Activated naive CD4-positive, alpha-beta T cell treated with anti-CD3 and anti-CD28 coated beads, Interleukin-2, amount 10 ng/mL, durations not matched to agents 7 days and 5 days (primary cell): Measurements from ENCODE around the gene DHRS4.
"Not testable (repeated sequence)": the region's sequence is repeated elsewhere in the genome, so short reads cannot be mapped to it uniquely, and the experiment has no call there.

Experiments used
- CTCF ChIA-PET: fragments of 350-600 bp; sonication (Branson Sonifier 250); formaldehyde crosslinking; loops from one replicate; lab custom pipeline; 2021; ENCODE audit warnings: antibody characterized with exemption; lab: Charles Lee
- DNase-seq: peaks from one replicate; pipeline ENCODE4 v3.0.0-alpha.2; 2020
- H3K27ac Mint-ChIP-seq: one replicate; pipeline ENCODE4 v1.8.0; 2021; ENCODE audit warnings: mild to moderate bottlenecking, moderate library complexity, mixed read lengths
- H3K27me3 Mint-ChIP-seq: one replicate; pipeline ENCODE4 v1.8.0; 2021; ENCODE audit warnings: mild to moderate bottlenecking, mixed read lengths
- H3K36me3 Mint-ChIP-seq: one replicate; pipeline ENCODE4 v1.8.0; 2021; ENCODE audit warnings: mixed read lengths
- H3K4me1 Mint-ChIP-seq: one replicate; pipeline ENCODE4 v1.8.0; 2021; ENCODE audit warnings: mixed read lengths
- H3K4me3 Mint-ChIP-seq: one replicate; pipeline ENCODE4 v1.8.0; 2021; ENCODE audit warnings: mild to moderate bottlenecking, moderate library complexity, mixed read lengths
- H3K9me3 Mint-ChIP-seq: one replicate; pipeline ENCODE4 v1.8.0; 2021; ENCODE audit warnings: mixed read lengths

DHRS4 gene

GRCh38 chr14:23932639-23933038 is 20.9 kb upstream of the DHRS4 start:
- Mint-ChIP-seq H3K27me3 (peaks cover 30% of the 10 kb centered on the region), H3K9me3 (no peaks in the 10 kb centered on the region), H3K27ac (no peak overlapping the region), H3K36me3 (no peaks in the 10 kb centered on the region), H3K4me3 (no peak overlapping the region), H3K4me1 (no peaks in the 10 kb centered on the region)
- no peak for DNase-seq
- CTCF ChIA-PET: interaction anchor here (0.7 to 2.7 kb wide), 4 partner anchors 301 to 679 kb away, joined by 3 to 11 read pairs (median 4); no protein-coding TSS in a partner anchor

DNA sequence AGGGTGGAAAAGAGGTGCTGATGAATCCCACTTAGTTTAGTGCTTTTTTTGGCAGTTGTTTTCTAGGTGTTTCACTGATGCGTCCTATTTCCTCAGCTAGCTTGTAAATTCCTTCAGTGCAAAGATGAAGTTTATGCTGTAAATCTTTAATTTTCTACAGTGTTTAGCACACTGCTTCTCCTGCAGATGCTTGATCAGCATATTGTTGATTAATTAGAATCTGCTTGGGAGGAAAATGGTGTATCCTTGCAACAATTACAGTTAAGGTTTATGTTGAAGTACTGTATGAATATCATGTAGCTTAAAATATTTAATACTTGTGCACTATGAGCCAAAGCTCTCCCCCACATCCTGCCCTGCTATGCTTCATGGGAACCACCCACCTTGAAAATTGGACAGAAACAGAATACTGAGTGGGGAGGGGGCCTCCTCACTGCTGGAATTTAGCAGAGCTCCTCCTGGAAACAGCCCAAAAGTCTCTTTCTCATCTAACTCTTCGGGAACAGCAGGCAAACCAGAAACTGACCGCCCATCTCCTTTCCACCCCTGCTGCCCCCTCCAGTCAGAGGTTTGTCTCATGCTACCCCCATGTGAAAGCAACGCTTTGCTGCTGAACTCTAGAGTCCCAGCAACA is 20.3 kb upstream of the DHRS4 start:
- no peak for DNase-seq
- Mint-ChIP-seq H3K27me3 (peaks cover 30% of the 10 kb centered on the region), H3K4me1 (no peaks in the 10 kb centered on the region), H3K9me3 (no peaks in the 10 kb centered on the region), H3K4me3 (no peak overlapping the region), H3K36me3 (no peaks in the 10 kb centered on the region), H3K27ac (no peak overlapping the region)
- CTCF ChIA-PET: interaction anchor here (0.9 to 2.7 kb wide), 4 partner anchors 9 to 344 kb away, joined by 3 to 11 read pairs (median 4); no protein-coding TSS in a partner anchor

DNA sequence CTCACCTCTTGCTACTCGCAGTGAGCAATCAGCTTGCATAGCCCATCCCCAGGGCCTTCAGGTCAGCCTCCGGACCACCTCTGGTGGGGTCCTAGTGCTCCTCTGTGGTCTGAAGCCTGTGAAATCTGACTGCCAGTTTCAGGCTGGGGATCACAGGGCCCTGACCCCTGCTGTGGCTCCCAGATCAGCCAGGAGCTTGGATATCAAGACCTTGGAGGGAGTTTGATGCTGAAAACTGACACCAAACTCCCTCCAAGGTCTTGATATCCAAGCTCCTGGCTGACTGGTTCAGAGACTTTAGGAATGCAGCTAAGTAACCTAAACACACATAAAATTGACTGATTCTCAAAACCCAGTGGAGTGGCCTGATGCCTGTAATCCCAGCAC is 19.8 kb upstream of the DHRS4 start:
- no peak overlapping the region for H3K27ac Mint-ChIP-seq
- no peaks in the 10 kb centered on the region for H3K36me3 Mint-ChIP-seq
- H3K4me3 Mint-ChIP-seq: no peak overlapping the region
- no peak for DNase-seq
- no peaks in the 10 kb centered on the region for H3K9me3 Mint-ChIP-seq
- peaks cover 30% of the 10 kb centered on the region for H3K27me3 Mint-ChIP-seq
- no peaks in the 10 kb centered on the region for H3K4me1 Mint-ChIP-seq
- CTCF ChIA-PET: interaction anchor here (1.2 to 2.7 kb wide), 3 partner anchors 9 to 345 kb away, joined by 4 to 11 read pairs (median 4); no protein-coding TSS in a partner anchor

DNA sequence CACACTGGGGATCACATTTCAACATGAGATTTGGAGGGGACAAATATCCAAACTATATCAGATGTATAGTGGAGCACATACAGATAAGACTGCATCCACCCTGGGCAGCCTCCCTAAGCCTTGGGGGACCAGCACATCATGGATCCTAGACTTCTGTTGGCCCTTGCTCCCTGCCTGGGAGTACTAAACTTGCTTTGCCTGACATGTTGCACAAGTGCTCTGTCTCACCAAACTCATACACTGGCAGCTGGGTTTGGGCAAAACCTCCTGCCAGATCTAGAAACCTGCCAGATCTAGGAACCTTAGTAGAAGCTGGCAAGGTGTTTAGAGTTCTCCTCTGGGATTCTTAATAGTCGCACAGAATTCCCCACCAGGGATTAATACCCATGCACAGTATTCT is 18.4 kb upstream of the DHRS4 start:
- CTCF ChIA-PET: no interaction called here
- Mint-ChIP-seq H3K27ac (no peak overlapping the region), H3K4me1 (no peaks in the 10 kb centered on the region), H3K36me3 (no peaks in the 10 kb centered on the region), H3K4me3 (no peak overlapping the region), H3K9me3 (no peaks in the 10 kb centered on the region), H3K27me3 (peaks cover 25% of the 10 kb centered on the region)
- no peak for DNase-seq

- Mint-ChIP-seq H3K9me3 (no peaks in the 10 kb centered on the region), H3K36me3 (no peaks in the 10 kb centered on the region), H3K4me1 (no peaks in the 10 kb centered on the region), H3K4me3 (no peak overlapping the region), H3K27ac (no peak overlapping the region), H3K27me3 (peaks cover 18% of the 10 kb centered on the region)
- CTCF ChIA-PET: no interaction called here
- no peak for DNase-seq
Measured at GRCh38 chr14:23936084-23936829, 17.3 kb upstream of the DHRS4 start.

DNA sequence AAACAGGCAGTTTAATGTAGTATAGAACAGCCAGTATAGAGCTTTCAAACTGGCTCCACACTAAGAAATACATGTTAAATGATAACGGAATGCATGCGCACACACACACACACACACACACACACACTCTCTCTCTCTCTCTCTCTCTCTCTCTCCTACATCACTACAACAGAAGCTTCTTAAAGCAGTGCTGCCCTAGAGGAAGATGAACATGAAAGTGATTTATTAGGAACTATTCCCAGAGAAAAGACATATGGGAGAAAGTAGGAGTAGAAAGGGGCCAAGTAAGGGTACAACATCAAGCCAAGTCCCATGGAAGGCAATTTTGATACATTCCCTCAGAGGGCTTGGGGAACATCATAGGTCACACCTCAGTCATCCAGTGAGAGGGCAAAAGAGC is 16.4 kb upstream of the DHRS4 start:
- Mint-ChIP-seq H3K27me3 (peaks cover 15% of the 10 kb centered on the region), H3K4me3 (no peak overlapping the region), H3K36me3 (no peaks in the 10 kb centered on the region), H3K27ac (no peak overlapping the region), H3K9me3 (no peaks in the 10 kb centered on the region), H3K4me1 (no peaks in the 10 kb centered on the region)
- CTCF ChIA-PET: interaction anchor here (0.8 kb wide), 1 partner anchor 13 kb away, joined by 4 read pairs; no protein-coding TSS in a partner anchor
- no peak for DNase-seq

DNA sequence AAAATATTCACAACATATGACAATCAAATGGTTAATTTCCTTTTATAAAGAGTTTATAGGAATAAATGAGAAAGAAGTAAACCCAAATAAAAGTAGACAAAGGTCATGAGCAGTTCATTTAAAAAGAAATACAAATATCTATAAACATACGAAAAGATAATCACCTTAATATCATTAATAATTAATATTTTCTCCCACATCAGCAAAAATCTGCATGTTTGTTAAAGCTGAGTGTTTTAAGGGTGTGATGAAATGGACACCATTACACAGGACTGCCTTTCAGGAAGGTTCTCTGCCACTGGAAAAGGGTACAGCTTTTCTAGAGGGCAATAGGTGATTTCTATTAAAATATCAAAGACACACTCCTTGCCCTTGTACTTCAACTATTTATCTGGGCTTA is 14.7 kb upstream of the DHRS4 start:
- CTCF ChIA-PET: no interaction called here

DNA sequence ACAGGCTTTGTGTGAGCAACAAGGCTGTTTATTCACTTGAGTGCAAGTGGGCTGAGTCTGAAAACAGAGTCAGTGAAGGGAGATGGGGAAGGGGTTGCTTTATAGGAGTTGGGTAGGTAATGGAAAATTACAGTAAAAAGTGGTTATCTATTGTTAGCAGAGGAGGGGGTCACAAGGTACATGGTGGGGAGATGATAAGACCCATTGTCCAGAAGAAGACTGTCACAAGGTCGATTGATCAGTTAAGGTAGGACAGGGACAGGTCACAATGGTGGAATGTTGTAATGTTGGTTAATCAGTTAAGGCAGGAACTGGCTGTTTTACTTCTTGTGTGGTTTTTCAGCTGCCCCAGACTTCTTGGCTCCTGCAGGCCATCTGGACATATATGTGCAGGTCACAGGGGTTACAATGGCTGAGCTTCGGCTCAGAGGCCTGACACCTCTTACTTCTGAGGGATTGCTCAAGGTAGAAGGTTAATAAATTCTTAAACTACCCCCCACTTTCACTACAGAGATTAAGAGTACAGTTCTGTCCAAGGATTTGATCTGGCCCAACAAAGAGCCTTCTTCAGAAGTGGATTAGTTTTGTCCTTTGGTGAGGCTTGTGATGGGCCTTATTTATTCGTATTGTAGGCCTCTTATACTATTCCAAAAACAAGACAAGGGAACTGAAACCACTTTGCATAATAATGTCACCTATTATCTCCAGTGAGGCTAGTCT is 13.8 kb upstream of the DHRS4 start:
- H3K9me3 Mint-ChIP-seq: no peaks in the 10 kb centered on the region
- H3K36me3 Mint-ChIP-seq: no peaks in the 10 kb centered on the region
- no peak for DNase-seq
- H3K27ac Mint-ChIP-seq: no peak overlapping the region
- H3K27me3 Mint-ChIP-seq: peaks cover 9% of the 10 kb centered on the region
- H3K4me1 Mint-ChIP-seq: no peaks in the 10 kb centered on the region
- H3K4me3 Mint-ChIP-seq: no peak overlapping the region
- CTCF ChIA-PET: no interaction called here

More for the DNA sequence above, 14.7 kb upstream of the DHRS4 start:
- H3K4me3 Mint-ChIP-seq: no peak overlapping the region
- H3K9me3 Mint-ChIP-seq: no peaks in the 10 kb centered on the region
- H3K27me3 Mint-ChIP-seq: peaks cover 11% of the 10 kb centered on the region
- H3K4me1 Mint-ChIP-seq: no peaks in the 10 kb centered on the region
- no peak overlapping the region for H3K27ac Mint-ChIP-seq
- H3K36me3 Mint-ChIP-seq: no peaks in the 10 kb centered on the region
- DNase-seq: no peak

DNA sequence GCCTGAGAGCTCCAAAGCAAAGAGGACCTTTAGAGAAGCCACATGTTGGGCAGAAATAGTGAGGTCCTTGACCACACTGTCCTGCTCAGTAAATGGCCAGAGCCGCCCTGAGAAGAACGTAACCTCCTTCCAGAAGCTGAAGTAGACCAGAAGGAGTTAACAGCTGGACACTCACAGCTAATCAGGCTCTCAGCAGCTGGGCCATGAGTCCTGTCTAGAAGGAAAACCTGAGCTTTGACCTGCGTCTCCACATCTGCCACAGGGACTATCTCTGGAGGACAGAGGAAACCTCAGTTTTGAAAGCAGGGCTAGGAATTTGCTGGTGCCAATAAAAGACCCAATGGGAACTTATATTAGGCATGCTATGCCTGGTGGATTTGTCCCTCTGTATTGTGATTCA is 12.3 kb upstream of the DHRS4 start:
- no peak for DNase-seq
- Mint-ChIP-seq H3K4me1 (no peaks in the 10 kb centered on the region), H3K27me3 (peaks cover 2% of the 10 kb centered on the region), H3K4me3 (no peak overlapping the region), H3K27ac (no peak overlapping the region), H3K9me3 (no peaks in the 10 kb centered on the region), H3K36me3 (no peaks in the 10 kb centered on the region)
- CTCF ChIA-PET: no interaction called here

GRCh38 chr14:23941669-23942068 is 11.9 kb upstream of the DHRS4 start:
- H3K4me3 Mint-ChIP-seq: no peak overlapping the region
- no peaks in the 10 kb centered on the region for H3K9me3 Mint-ChIP-seq
- CTCF ChIA-PET: no interaction called here
- no peaks in the 10 kb centered on the region for H3K27me3 Mint-ChIP-seq
- no peaks in the 10 kb centered on the region for H3K36me3 Mint-ChIP-seq
- DNase-seq: no peak
- no peak overlapping the region for H3K27ac Mint-ChIP-seq
- no peaks in the 10 kb centered on the region for H3K4me1 Mint-ChIP-seq

DNA sequence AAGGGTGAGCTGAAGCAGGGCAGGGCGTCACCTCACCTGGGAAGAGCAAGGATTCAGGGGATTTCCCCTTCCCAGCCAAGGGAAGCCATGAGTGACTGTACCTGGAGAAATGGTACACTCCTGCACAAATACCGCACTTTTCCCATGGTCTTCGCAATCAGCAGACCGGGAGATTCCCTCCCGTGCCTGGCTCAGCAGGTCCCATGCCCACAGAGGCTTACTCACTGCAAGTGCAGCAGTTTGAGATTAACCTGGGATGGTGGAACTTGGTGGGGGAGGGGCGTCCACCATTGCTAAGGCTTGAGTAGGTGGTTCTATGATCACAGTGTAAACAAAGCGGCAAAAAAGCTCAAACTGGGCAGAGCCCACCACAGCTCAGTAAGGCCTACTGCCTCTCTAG is 11.0 kb upstream of the DHRS4 start:
- Mint-ChIP-seq H3K27me3 (no peaks in the 10 kb centered on the region), H3K27ac (no peak overlapping the region), H3K9me3 (no peaks in the 10 kb centered on the region), H3K4me1 (no peaks in the 10 kb centered on the region), H3K36me3 (no peaks in the 10 kb centered on the region), H3K4me3 (no peak overlapping the region)
- no peak for DNase-seq
- CTCF ChIA-PET: no interaction called here

DNA sequence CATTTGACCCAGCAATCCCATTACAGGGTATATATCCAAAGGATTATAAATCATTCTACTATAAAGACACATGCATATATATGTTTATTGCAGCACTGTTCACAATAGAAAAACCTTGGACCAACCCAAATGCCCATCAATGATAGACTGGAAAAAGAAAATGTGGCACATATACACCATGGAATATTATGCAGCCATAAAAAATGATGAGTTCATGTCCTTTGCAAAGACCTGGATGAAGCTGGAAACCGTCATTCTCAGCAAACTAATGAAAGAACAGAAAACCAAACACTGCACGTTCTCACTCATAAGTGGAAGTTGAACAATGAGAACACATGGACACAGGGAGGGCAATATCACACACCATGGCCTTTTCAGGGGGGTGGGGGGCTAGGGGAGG is 4.5 kb upstream of the DHRS4 start:
- H3K27me3 Mint-ChIP-seq, DNase-seq, H3K4me3 Mint-ChIP-seq, H3K27ac Mint-ChIP-seq, CTCF ChIA-PET: not testable (repeated sequence)
- Mint-ChIP-seq H3K9me3 (peaks cover 19% of the 10 kb centered on the region), H3K36me3 (peaks cover 18% of the 10 kb centered on the region), H3K4me1 (peaks cover 23% of the 10 kb centered on the region)

DNA sequence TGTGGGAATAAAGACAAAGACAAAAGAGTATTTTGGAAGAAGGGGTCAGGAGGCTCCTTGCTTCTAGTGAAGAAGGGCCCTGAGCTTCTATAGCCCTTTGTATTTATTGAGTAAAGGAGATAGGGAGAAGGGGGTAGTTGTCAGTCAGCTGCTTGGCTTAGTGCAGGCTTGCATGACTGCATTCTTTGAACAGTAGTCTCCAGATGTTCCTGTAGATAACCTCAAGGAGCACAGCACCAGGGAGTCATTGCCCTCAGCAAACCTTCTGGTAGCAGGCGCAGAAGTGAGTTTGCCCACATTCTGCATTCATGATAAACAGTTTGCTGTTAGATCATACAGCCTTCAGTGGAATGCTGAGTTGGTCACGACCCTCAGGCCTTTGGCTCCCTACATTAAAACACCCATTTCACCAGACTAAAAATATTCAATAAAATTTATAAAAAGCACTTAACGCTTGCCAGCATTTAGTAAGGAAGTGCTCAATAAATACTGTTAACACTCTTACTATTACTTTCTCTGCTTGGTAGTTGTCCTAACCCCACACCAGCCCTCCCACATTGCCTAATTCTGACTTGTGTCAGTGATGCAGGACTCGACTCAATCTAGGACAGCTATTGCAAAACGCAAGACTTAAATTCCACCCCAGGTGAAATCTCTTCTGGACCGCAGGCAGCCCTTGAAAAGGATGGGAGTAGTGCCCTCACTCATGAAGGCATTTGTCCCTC is 3.0 kb upstream of the DHRS4 start:
- Mint-ChIP-seq H3K9me3 (peaks cover 19% of the 10 kb centered on the region), H3K36me3 (peaks cover 18% of the 10 kb centered on the region), H3K27me3 (no peaks in the 10 kb centered on the region), H3K27ac (no peak overlapping the region), H3K4me3 (no peak overlapping the region), H3K4me1 (peaks cover 30% of the 10 kb centered on the region)
- DNase-seq: no peak
- CTCF ChIA-PET: no interaction called here

- H3K9me3 Mint-ChIP-seq: peaks cover 19% of the 10 kb centered on the region
- H3K27ac Mint-ChIP-seq, DNase-seq, CTCF ChIA-PET, H3K4me3 Mint-ChIP-seq, H3K27me3 Mint-ChIP-seq: not testable (repeated sequence)
- H3K4me1 Mint-ChIP-seq: peaks cover 30% of the 10 kb centered on the region
- peaks cover 21% of the 10 kb centered on the region for H3K36me3 Mint-ChIP-seq
Measured at GRCh38 chr14:23951136-23951466, 2.5 kb upstream of the DHRS4 start.
